GM21528 (cell line): ENCODE results near the gene ADAP1.
"Not testable (repeated sequence)": the region's sequence is repeated elsewhere in the genome, so short reads cannot be mapped to it uniquely, and the experiment has no call there.

Experiments
- ATAC-seq: cut with Tn5 transposase; IDR thresholded peaks from one replicate; pipeline ENCODE4 v1.9.1; 2021; ENCODE audit warnings: mild to moderate bottlenecking, moderate library complexity; ENCODE audit not compliant: unreplicated experiment, low FRiP score

Gene ADAP1

GRCh38 chr7:910931-911431 is 43.5 kb downstream of the ADAP1 start:
- no peak for ATAC-seq

- ATAC-seq: no peak
Observed at GRCh38 chr7:910441-910861, 44.0 kb downstream of the ADAP1 start.

- ATAC-seq: no peak
Observed at GRCh38 chr7:909358-910329, 44.8 kb downstream of the ADAP1 start.

GRCh38 chr7:908591-909357 is 45.7 kb downstream of the ADAP1 start:
- not testable (repeated sequence) for ATAC-seq

GRCh38 chr7:908159-908581 is 46.3 kb downstream of the ADAP1 start:
- ATAC-seq: no peak

GRCh38 chr7:907158-907980 is 47.1 kb downstream of the ADAP1 start:
- ATAC-seq: no peak

GRCh38 chr7:906776-907157 is 47.7 kb downstream of the ADAP1 start:
- ATAC-seq: no peak

GRCh38 chr7:904847-905246 is 49.6 kb downstream of the ADAP1 start:
- ATAC-seq: no peak

- ATAC-seq: no peak
Observed at GRCh38 chr7:903921-904755, 50.3 kb downstream of the ADAP1 start.

- ATAC-seq: no peak
Observed at GRCh38 chr7:902996-903395, 51.5 kb downstream of the ADAP1 start.

GRCh38 chr7:901388-902154 is 52.9 kb downstream of the ADAP1 start:
- ATAC-seq: no peak

GRCh38 chr7:901041-901387 is 53.5 kb downstream of the ADAP1 start:
- ATAC-seq: no peak

GRCh38 chr7:900331-901040 is 54.0 kb downstream of the ADAP1 start:
- no peak for ATAC-seq

- no peak for ATAC-seq
Observed at GRCh38 chr7:899806-900205, 54.7 kb downstream of the ADAP1 start.

GRCh38 chr7:898855-899681 is 55.4 kb downstream of the ADAP1 start:
- no peak for ATAC-seq

- ATAC-seq: no peak
Observed at GRCh38 chr7:898460-898854, 56.0 kb downstream of the ADAP1 start.

- no peak for ATAC-seq
Observed at GRCh38 chr7:897771-898376, 56.6 kb downstream of the ADAP1 start.
